Mucosa of gallbladder (tissue), 1 donor: ENCODE data around the gene MORC1. TPM values are rescaled to one million over a fixed set of nuclear protein-coding genes. Genes with fewer than 3 reads are reported as not detected.
"Not testable (repeated sequence)": the region's sequence is repeated elsewhere in the genome, so short reads cannot be mapped to it uniquely, and the experiment has no call there.

ENCODE experiments used
- DNase-seq: peaks from one replicate; pipeline ENCODE4 v3.0.0-alpha.2; 2020; ENCODE audit warnings: low spot score
- total RNA-seq: library from RNA; stranded (reverse); gene quantifications from one replicate; pipeline ENCODE4 v1.2.1, GENCODE V29; 2021
- donor health status: DM: no; HTN: no; CAD: no.

The MORC1 gene
- total RNA-seq: not detected

DNA sequence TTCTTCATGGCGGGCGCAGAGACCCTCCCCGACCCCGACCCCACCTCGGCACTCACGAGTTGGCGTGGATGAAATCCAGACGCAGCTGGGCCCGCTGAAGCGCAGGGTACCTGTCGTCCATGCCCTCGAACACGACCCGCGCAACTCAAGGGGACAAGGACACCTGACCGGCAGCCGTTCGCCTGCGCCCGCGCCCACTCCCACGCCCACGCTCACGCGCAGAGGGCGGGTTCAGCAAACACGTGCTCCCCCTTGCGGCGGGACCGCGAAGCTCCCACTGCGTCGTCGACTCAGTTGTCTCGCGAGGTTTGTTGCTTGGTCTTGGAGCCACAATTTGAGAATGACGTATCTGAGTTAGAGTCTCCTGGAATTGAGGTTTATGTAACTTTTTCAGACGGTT lies at the start of gene MORC1:
MORC1 (minus strand) TSS at position 196 of the 400 bp plus-strand sequence; CDS start at position 121, 75 bp downstream.
- DNase-seq: no peak

DNA sequence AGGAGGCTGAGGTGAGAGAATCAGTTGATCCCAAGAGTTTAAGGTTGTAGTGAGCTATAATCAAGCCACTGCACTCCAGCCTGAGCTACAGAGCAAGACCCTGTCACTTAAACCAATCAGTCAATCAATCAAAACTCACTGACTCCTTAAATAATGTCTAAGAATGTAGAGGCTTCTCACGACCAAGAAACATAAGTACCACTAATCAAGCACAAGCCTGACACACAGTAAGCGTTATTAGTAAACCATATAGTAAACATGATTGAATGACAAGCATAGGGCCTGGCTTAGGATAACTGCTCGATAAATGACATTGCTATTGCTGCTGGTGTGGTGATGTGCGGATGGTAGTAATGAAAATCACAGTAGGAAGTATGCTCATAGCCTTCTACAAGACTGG lies 48.0 kb upstream of the MORC1 start:
- no peak for DNase-seq

DNA sequence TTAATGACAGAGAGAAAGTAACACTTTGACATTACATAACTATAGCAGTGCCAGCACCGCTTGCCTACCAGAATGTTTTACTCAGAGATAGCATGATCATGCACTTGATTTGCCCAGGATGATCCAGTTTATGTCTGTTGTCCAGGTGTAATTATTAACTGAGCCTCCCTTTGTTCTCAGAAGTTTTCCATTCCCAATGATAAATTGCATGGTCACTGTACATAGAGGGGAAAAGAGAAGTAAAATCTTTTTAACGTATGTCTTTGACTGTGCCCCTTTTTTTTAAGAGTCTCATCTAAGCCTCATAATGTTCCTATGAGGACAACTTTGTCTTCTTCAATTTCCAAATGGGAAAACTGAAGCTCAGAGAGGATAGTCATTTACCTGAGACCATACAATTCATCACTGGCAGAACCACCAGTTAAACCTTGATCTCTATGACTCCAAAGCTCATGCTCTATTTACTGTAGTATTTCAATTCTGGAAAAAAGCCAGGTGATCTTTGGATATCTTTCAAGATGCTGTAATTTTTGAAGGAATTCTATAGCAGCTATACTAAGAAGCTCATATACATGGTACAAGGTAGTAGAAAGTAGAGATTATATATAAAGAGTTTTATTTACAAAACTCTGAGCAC lies 43.7 kb upstream of the MORC1 start:
- no peak for DNase-seq

DNA sequence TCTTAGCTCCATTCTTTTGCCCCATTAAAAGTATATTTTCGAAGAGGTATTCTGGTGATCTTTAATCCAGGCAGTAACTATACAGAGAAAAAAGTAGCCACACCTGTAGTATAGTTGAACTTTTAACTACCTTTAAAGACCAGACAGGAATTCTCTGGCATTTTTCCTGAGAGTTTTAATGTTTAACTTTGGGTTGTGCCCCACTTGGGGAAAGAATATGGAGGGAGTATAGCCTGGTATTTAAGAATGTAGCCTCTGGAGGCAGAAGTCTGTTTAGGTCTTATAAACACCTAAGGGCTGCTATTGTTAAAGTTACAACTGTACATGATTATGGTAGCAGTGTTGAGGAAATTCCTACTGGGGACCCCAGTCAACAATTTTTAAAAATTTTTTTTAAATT lies 37.9 kb upstream of the MORC1 start:
- peak; percentile 10 for DNase-seq

DNA sequence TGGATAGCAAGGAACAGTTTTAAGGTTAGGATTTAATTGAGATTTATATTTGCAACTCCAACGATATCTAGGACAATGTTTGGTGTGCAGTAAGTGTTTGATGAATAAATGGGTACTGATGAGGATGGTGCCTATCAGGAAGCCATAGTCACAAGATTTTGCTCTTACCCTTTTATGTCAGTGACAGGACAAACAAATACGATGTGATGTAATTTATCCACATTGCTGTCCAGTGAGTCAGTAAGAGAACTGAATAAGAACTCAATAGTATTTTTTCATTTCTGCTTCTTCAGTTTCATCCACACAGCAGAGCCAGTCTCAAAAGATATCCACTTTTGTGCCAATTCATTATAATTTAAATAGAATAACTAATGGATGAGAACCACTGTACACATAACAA lies 37.0 kb upstream of the MORC1 start:
- no peak for DNase-seq

- DNase-seq: no peak
Measured at GRCh38 chr3:109152320-109152719, 34.4 kb upstream of the MORC1 start.

GRCh38 chr3:109149078-109149477 lies 31.1 kb upstream of the MORC1 start:
- no peak for DNase-seq

GRCh38 chr3:109143646-109144045 lies 25.7 kb upstream of the MORC1 start:
- no peak for DNase-seq

DNA sequence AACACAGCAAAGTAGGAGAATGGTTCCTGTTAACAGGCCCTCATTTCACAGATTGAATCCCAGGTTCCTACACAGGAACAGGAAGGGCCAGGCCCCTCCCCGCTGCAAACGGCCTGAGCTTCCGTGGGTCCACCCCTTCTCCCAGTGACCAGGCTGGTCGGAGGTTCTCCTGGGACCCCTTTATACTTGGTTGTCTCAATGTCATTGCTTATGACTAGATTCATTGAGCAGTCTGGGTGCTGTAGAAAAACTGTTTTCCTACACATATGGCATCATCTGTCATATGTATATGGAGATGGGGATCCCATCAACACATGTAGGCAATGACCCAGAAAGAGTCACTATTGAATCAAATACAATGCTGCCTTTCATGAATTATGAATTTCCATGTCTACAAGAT lies 22.4 kb upstream of the MORC1 start:
- DNase-seq: no peak

GRCh38 chr3:109137761-109138160 lies 19.8 kb upstream of the MORC1 start:
- DNase-seq: no peak

DNA sequence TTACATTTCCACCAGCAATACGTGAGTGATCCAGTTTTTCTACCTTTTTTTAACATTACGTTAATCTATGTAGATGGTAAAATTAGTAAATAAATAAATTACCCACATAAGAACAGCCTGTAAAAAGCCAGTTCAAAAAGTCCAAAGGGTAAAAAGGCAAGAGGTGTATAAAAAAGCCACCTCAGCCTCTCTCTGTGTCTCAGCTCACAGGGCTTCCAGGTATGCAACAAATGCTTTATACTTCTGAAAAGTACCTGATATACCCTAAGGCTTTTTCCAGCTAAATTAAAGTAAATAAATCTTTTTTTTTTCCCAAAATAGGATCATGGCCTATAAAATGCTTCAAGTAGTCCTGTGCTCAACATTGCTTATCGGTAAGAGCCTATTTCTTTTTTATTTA lies 18.6 kb upstream of the MORC1 start, which contains the start of gene C3orf85:
C3orf85 (plus strand) TSS at position 197 of the 400 bp plus-strand sequence; CDS start at position 326, 129 bp downstream.
- DNase-seq: no peak

GRCh38 chr3:109133474-109133816 lies 15.5 kb upstream of the MORC1 start:
- DNase-seq: not testable (repeated sequence)

- peak; percentile 58 for DNase-seq
Measured at GRCh38 chr3:109132801-109133473, 15.0 kb upstream of the MORC1 start.

DNA sequence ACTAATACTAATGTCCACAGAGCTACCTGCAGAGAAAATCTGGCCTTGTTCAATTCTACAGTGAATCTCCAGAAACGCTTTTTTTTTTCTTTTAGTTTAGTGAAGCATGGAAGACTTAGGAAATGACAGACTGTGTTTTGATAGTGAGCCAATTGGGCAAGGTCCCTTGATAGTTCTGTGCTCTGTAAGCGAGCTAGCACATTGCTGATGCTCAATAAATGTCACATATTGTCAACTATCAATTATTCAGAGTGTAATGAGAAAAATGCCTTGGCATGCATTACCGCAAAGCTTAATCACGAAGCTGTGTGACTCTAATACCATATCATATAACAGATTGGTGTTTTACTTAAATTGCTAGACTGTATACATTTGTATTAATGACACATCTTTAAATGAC lies 13.3 kb upstream of the MORC1 start:
- no peak for DNase-seq

- DNase-seq: no peak
Measured at GRCh38 chr3:109127553-109127952, 9.6 kb upstream of the MORC1 start.

DNA sequence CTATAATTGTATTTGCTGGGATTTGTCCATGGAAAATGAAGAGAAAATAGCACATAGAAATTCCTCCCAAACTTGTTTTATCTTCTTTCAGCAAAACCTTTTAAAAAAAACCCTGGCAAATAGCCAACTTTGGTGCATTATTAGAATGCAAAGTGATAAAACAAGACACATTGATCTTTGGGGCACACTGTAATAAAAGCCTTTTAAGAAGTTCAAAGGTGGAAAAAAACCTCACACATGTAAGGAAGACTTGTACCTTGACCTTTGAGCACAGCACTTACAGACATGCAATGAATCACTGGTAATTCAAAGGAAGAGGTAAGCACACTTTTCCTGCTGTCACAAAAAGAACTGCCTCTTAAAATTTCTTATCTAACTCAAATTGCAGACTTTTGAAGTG lies 8.0 kb upstream of the MORC1 start:
- DNase-seq: peak; percentile 16

GRCh38 chr3:109122690-109123089 lies 4.8 kb upstream of the MORC1 start:
- no peak for DNase-seq

GRCh38 chr3:109118584-109118983 lies 650 bp upstream of the MORC1 start:
- DNase-seq: no peak

DNA sequence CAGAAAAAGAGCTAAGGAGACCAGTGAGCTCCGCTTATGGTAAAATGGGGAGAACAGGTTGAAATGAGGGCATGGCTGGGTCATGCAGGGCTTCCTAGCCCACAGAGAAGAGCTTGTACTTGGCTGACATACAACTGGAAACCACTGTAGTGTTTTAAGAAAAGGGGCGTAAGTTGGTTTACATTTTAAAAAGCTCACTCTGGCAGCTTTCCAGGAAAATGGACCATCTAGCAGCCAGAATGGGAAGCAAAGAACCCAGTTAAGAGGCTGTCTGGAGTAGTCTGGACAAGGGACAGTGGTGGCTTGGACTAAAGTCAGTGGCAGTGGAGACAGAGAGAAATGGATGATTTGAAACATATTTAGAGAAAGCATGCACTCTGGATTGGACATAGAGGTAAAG lies 1.9 kb downstream of the MORC1 start:
- no peak for DNase-seq

DNA sequence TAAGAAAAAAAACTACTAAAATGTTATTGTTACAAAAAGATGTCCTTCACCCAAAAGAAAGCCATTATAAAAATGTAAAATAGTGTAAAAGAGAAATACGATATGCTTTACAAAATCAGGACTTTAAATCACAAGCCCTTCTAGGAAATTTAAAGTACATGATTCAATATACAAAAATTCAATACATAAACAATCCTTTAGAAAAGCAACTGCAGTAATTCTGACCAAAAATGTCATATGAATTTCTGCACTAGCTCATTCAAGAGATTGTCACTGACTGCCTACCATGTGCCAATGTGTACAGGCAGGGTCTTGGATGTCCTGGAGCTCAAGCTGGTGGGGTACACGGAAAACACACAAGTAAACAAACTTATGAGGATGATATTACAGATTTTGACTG lies 2.5 kb downstream of the MORC1 start:
- no peak for DNase-seq

- no peak for DNase-seq
Measured at GRCh38 chr3:109114746-109115145, 3.2 kb downstream of the MORC1 start.

- DNase-seq: no peak
Measured at GRCh38 chr3:109112946-109113760, 4.8 kb downstream of the MORC1 start.

DNA sequence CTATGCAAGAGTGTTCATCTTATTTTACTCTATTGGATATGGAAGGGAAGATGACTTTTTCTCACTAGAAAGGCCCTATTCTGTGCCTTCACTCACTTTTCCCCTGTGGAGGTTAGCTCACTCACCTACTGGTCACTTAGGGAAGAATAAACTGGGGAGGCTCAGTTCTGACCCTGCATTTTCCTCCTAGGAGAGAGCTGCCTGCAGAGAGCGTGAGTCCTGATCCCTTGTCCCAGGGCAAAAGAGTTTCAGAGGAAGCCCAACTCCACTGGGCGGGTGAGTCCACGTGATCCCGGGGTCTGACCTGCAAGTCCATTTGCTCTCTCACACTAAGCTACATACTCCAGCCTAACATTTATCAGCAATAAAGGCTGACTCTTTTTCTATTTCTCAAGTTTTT lies 8.4 kb downstream of the MORC1 start:
- no peak for DNase-seq
